Neutrophil (primary cell): ENCODE measurements around the gene ANTXR1.

Experiments used
- H3K27ac ChIP-seq: fragments of 200-600 bp; sonication (generic); 2 replicates; pipeline ENCODE4 v1.5.1; 2016; ENCODE audit warnings: mild to moderate bottlenecking, moderate library complexity
- H3K27me3 ChIP-seq: fragments of 200-600 bp; sonication (generic); 2 replicates; pipeline ENCODE4 v1.6.0; 2016; ENCODE audit warnings: mild to moderate bottlenecking
- H3K36me3 ChIP-seq: fragments of 200-600 bp; sonication (generic); 2 replicates; pipeline ENCODE4 v1.5.1; 2017
- H3K4me1 ChIP-seq, 2 experiments: fragments of 200-600 bp in 1 of 2; sonication (generic) in 1 of 2; 1 replicate in 1 of 2; 2 replicates in 1 of 2; pipeline versions ENCODE4 v1.5.1 to v1.6.1; 2013 to 2016; ENCODE audit warnings: low read depth in 1 of 2, low read length in 1 of 2, mild to moderate bottlenecking in 1 of 2, moderate library complexity in 1 of 2; ENCODE audit not compliant: control insufficient read depth in 1 of 2, insufficient read depth in 1 of 2
- H3K4me3 ChIP-seq, 2 experiments: fragments of 200-600 bp in 1 of 2; sonication (generic) in 1 of 2; 1 replicate in 1 of 2; 2 replicates in 1 of 2; pipeline ENCODE4 v1.5.1; 2013 to 2016; ENCODE audit warnings: low read depth in 1 of 2, low read length in 1 of 2, mild to moderate bottlenecking in 1 of 2, moderate library complexity in 1 of 2
- H3K9me3 ChIP-seq: fragments of 200-600 bp; sonication (generic); 2 replicates; pipeline ENCODE4 v1.5.1; 2016
- TF ChIP-seq, protein P1 (sequence below): fragments of 200-600 bp; sonication (generic); IDR thresholded peaks from 2 replicates; pipeline ENCODE4 v1.5.1; 2016; ENCODE audit warnings: antibody characterized with exemption

Gene ANTXR1

DNA sequence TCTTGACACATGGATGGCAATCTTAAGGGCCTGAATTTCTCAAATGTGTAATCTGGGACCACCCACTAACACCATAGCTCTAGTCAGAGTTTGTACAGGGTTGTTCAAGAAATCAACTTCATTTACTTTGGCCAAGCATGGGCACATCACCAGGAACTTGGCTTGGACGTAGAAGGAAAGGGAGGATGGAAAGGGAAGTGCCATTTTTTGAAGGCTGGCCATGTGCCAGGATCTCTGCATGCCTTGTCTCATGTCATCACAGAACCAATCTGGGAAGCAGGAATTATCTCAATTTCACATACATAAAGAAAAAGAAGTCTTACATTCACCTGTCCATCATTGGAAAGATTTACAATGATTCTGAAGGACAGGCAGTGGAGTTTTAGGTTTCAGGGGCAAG lies 128.1 kb downstream of the ANTXR1 start:
- H3K27me3 ChIP-seq = no peaks in the 10 kb centered on the region
- no peak overlapping the region for H3K4me3 ChIP-seq
- H3K4me1 ChIP-seq = no peaks in the 10 kb centered on the region
- H3K27ac ChIP-seq = no peak overlapping the region
- no peaks in the 10 kb centered on the region for H3K36me3 ChIP-seq
- TF ChIP-seq, protein P1, sequence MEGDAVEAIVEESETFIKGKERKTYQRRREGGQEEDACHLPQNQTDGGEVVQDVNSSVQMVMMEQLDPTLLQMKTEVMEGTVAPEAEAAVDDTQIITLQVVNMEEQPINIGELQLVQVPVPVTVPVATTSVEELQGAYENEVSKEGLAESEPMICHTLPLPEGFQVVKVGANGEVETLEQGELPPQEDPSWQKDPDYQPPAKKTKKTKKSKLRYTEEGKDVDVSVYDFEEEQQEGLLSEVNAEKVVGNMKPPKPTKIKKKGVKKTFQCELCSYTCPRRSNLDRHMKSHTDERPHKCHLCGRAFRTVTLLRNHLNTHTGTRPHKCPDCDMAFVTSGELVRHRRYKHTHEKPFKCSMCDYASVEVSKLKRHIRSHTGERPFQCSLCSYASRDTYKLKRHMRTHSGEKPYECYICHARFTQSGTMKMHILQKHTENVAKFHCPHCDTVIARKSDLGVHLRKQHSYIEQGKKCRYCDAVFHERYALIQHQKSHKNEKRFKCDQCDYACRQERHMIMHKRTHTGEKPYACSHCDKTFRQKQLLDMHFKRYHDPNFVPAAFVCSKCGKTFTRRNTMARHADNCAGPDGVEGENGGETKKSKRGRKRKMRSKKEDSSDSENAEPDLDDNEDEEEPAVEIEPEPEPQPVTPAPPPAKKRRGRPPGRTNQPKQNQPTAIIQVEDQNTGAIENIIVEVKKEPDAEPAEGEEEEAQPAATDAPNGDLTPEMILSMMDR = no peak
- H3K9me3 ChIP-seq = no peaks in the 10 kb centered on the region

DNA sequence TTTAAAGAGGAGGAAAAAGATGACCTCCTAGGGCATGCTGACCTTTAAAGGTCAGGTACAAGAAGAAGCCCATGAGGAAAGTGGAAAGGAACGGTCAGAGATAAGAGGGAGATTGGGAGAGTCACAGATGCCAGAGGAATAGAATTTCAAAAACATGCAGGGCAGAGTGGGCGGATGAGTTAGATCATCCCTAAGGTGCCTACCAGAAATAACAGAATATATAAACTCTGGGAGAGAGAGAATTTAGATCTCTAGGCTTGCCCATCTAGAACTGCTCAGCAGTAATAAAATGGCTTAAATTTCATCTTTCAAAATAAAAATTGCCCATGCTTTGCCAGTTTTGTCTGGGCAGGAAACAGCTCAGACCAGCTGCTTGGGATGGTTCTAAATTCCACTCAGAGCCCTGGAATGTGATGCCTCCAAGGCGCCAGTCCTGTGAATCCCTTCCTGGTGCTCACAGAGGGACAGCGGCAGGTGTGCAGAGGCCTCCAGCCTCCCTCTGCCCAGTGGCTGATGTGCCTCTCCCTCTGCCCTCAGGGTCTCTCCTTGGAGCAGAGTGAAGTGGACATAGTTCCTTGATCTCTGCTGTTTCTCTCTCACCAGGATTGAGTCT lies 130.9 kb downstream of the ANTXR1 start:
- no peaks in the 10 kb centered on the region for H3K4me1 ChIP-seq
- no peaks in the 10 kb centered on the region for H3K9me3 ChIP-seq
- H3K36me3 ChIP-seq = no peaks in the 10 kb centered on the region
- no peaks in the 10 kb centered on the region for H3K27me3 ChIP-seq
- H3K4me3 ChIP-seq = no peak overlapping the region
- H3K27ac ChIP-seq = no peak overlapping the region
- TF ChIP-seq, protein P1 = no peak

DNA sequence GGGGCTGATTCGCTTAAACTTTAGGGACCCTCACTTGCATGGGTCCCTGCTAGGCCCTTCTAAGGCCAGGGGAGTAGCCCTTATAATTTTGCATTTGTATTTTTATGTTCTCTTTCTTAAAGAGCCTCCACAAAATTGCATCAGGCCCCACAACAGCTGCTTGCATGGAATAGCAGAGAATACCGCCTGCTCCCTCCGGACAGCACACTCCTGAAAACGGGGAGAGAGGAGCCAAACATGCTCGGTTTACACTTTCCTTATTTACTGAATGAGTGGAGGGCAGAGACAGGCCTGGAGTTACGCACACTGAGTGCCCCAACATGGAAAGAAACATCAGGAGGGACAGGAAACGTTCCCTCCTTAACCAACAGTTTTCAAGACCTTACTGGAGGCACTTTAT lies 132.2 kb downstream of the ANTXR1 start:
- TF ChIP-seq, protein P1 = no peak
- Histone ChIP-seq H3K27me3 (no peaks in the 10 kb centered on the region), H3K36me3 (no peaks in the 10 kb centered on the region), H3K9me3 (no peaks in the 10 kb centered on the region), H3K4me1 (no peaks in the 10 kb centered on the region), H3K27ac (no peak overlapping the region), H3K4me3 (no peak overlapping the region)

DNA sequence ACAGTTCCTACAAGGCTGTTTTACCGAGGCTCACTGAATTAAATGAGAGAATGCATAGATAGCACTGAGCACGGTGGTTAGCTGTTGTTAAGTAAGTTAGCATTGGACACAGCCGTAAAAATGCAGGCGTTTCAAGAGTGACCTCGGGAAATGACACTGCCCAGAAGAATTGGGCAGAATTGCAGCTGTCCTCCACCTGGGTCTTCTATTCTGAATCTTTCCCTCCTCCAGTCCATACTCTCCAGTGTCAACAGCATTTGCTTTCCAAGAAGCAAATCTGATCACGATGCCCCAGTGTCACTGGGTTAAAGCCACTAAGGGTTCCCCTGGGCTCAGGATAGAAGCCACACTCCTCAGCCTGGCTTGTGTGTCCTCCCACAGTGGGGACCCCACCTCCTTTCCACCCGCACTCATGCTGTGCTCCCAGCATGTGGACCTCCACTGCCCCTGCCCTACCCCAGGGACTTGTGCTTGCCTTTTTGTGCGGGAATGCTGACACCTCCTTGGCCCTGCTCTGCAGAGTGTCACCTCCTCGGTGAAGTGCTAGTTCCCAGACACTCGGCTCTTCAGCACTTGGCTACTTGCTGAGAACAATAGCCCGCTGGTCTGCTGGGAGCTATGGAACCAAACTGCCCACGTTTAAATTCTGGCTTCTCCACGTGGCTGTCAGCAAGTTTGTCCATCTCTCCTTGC lies 135.0 kb downstream of the ANTXR1 start:
- H3K9me3 ChIP-seq = no peaks in the 10 kb centered on the region
- no peaks in the 10 kb centered on the region for H3K4me1 ChIP-seq
- no peaks in the 10 kb centered on the region for H3K27me3 ChIP-seq
- H3K27ac ChIP-seq = no peak overlapping the region
- no peak overlapping the region for H3K4me3 ChIP-seq
- TF ChIP-seq, protein P1 = no peak
- H3K36me3 ChIP-seq = no peaks in the 10 kb centered on the region

DNA sequence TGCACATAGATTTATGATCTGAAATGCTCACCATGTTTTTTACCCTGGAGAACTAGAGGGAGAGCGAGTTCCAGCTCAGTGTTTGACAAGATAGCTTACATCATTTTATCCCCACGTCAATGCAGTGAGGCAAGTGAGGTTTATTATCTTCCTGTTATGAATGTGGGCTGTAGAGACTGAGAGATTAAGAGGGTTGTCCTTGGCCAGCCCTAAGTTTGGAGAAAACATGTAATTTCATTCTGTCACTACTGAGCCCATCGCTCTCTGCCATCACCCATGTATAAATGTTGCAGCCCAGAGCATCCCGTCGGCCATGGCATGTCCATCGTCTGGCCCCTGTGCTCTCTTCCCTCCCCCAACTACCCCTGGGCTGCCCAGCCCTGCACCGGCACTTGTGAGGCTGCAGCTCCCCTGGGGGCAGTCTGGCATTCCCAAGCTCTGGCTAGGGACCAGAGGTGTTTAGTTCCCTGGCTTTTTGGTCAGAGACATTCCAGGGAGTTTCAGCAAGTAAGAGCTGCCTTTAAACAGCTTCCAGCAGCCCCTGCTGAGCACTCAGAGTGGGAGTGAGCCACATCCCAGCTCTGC lies 136.7 kb downstream of the ANTXR1 start:
- H3K4me3 ChIP-seq = no peak overlapping the region
- no peaks in the 10 kb centered on the region for H3K27me3 ChIP-seq
- no peaks in the 10 kb centered on the region for H3K36me3 ChIP-seq
- TF ChIP-seq, protein P1 = no peak
- H3K27ac ChIP-seq = no peak overlapping the region
- H3K9me3 ChIP-seq = no peaks in the 10 kb centered on the region
- H3K4me1 ChIP-seq = no peaks in the 10 kb centered on the region
